OCI-LY3 (cell line): Measurements from ENCODE around the gene KRTAP10-2.

ENCODE experiments used
- CTCF ChIP-seq: fragments of 200-600, 300-600 bp; sonication (generic); IDR thresholded peaks from 2 replicates; pipeline ENCODE4 v1.5.1; 2014; ENCODE audit warnings: antibody characterized with exemption, low read length, low read depth
- EZH2phosphoT487 ChIP-seq: fragments of 200-600 bp; shearing (Covaris generic); IDR thresholded peaks from 2 replicates; pipeline ENCODE4 v1.6.1; 2018; ENCODE audit warnings: antibody characterized with exemption, mixed run types, low read depth

- TF ChIP-seq CTCF (no peak), EZH2phosphoT487 (no peak)
Observed at GRCh38 chr21:44590311-44590721, 39.0 kb upstream of the KRTAP10-2 start.
